ENCODE data around the gene KIAA1614.

The KIAA1614 gene

GRCh38 chr1:180908074-180908765, 4.5 kb upstream of the KIAA1614 start:
- no peak for DNase-seq (ENCODE audit: low read depth in 2 of 3, low spot score in 2 of 3)

GRCh38 chr1:180909005-180909414, 3.7 kb upstream of the KIAA1614 start:
- no peak for DNase-seq (ENCODE audit: low read depth in 2 of 3, low spot score in 2 of 3)

- no peak for DNase-seq (ENCODE audit: low read depth in 2 of 3, low spot score in 2 of 3)
These were observed 3.2 kb upstream of the KIAA1614 start for GRCh38 chr1:180909462-180909976.

GRCh38 chr1:180911640-180912191, 981 bp upstream of the KIAA1614 start:
- no peak for DNase-seq (ENCODE audit: low read depth in 2 of 3, low spot score in 2 of 3)

- no peak for DNase-seq (ENCODE audit: low read depth in 2 of 3, low spot score in 2 of 3)
These were observed 391 bp upstream of the KIAA1614 start for GRCh38 chr1:180912211-180912800.

- no peak for DNase-seq (ENCODE audit: low read depth in 2 of 3, low spot score in 2 of 3)
These were observed 2.8 kb downstream of the KIAA1614 start for GRCh38 chr1:180915426-180915965.

GRCh38 chr1:180916012-180916770, 3.5 kb downstream of the KIAA1614 start:
- DNase-seq (ENCODE audit: low read depth in 2 of 3, low spot score in 2 of 3), result no peak

- DNase-seq (ENCODE audit: low read depth in 2 of 3, low spot score in 2 of 3), result no peak
These were observed 4.1 kb downstream of the KIAA1614 start for GRCh38 chr1:180916771-180917170.

- no peak for DNase-seq (ENCODE audit: low read depth in 2 of 3, low spot score in 2 of 3)
These were observed 4.8 kb downstream of the KIAA1614 start for GRCh38 chr1:180917306-180918065.

GRCh38 chr1:180918519-180918918, 5.8 kb downstream of the KIAA1614 start:
- DNase-seq (ENCODE audit: low read depth in 2 of 3, low spot score in 2 of 3), result no peak

- DNase-seq (ENCODE audit: low read depth in 2 of 3, low spot score in 2 of 3), result no peak
These were observed 6.5 kb downstream of the KIAA1614 start for GRCh38 chr1:180919183-180919700.

GRCh38 chr1:180920193-180920592, 7.5 kb downstream of the KIAA1614 start:
- DNase-seq (ENCODE audit: low read depth in 2 of 3, low spot score in 2 of 3), result no peak

GRCh38 chr1:180920702-180921101, 8.0 kb downstream of the KIAA1614 start:
- no peak for DNase-seq (ENCODE audit: low read depth in 2 of 3, low spot score in 2 of 3)

- DNase-seq (ENCODE audit: low read depth in 2 of 3, low spot score in 2 of 3), result no peak
These were observed 8.7 kb downstream of the KIAA1614 start for GRCh38 chr1:180921386-180921785.

- DNase-seq (ENCODE audit: low read depth in 2 of 3, low spot score in 2 of 3), result no peak
These were observed 9.4 kb downstream of the KIAA1614 start for GRCh38 chr1:180921891-180922630.

GRCh38 chr1:180922631-180923015, 9.9 kb downstream of the KIAA1614 start:
- DNase-seq (ENCODE audit: low read depth in 2 of 3, low spot score in 2 of 3), result no peak

- DNase-seq (ENCODE audit: low read depth in 2 of 3, low spot score in 2 of 3), result no peak
These were observed 10.5 kb downstream of the KIAA1614 start for GRCh38 chr1:180923021-180923841.

- no peak for DNase-seq (ENCODE audit: low read depth in 2 of 3, low spot score in 2 of 3)
These were observed 11.2 kb downstream of the KIAA1614 start for GRCh38 chr1:180923887-180924286.

GRCh38 chr1:180924939-180925338, 12.2 kb downstream of the KIAA1614 start:
- DNase-seq (ENCODE audit: low read depth in 2 of 3, low spot score in 2 of 3), result no peak

Data from activated CD8-positive, alpha-beta memory T cell treated with anti-CD3 and anti-CD28 coated beads for 48 hours (primary cell).